GM23338 (cell line): ENCODE measurements around the gene MRPL32. TPM values are rescaled to one million over a fixed set of nuclear protein-coding genes. Genes with fewer than 3 reads are reported as not detected.

Source experiments
- ATAC-seq: fragments of 200-7000 bp; cut with Tn5 transposase; 3 replicates; pipeline ENCODE4 v1.9.1; 2020
- DNase-seq: peaks from one replicate; pipeline ENCODE4 v3.0.0-alpha.2; 2015; ENCODE audit warnings: low spot score
- H2AFZ ChIP-seq: fragments of 200-600 bp; sonication (generic); 2 replicates; pipeline ENCODE4 v1.8.0; 2016; ENCODE audit warnings: antibody characterized with exemption, mild to moderate bottlenecking, moderate library complexity
- H3F3A ChIP-seq: fragments of 200-600 bp; sonication (generic); replicated peaks from 2 replicates; pipeline ENCODE4 v1.8.0; 2017; ENCODE audit warnings: antibody characterized with exemption, mixed run types, low read depth
- H3K27ac ChIP-seq: fragments of 200-600 bp; sonication (generic); 2 replicates; pipeline ENCODE4 v1.6.1; 2016; ENCODE audit warnings: low read depth
- H3K27me3 ChIP-seq: fragments of 200-600 bp; sonication (generic); 2 replicates; pipeline ENCODE4 v1.8.0; 2016; ENCODE audit warnings: mild to moderate bottlenecking, mixed run types, moderate library complexity; ENCODE audit not compliant: insufficient read depth
- H3K36me3 ChIP-seq: fragments of 200-600 bp; sonication (generic); 2 replicates; pipeline ENCODE4 v1.8.0; 2016; ENCODE audit warnings: mild to moderate bottlenecking; ENCODE audit not compliant: insufficient read depth
- H3K4me1 ChIP-seq: fragments of 200-600 bp; sonication (generic); 2 replicates; pipeline ENCODE4 v1.8.0; 2016; ENCODE audit warnings: mild to moderate bottlenecking, moderate library complexity; ENCODE audit not compliant: insufficient read depth
- H3K4me2 ChIP-seq: fragments of 200-600 bp; sonication (generic); 2 replicates; pipeline ENCODE4 v1.7.1; 2017; ENCODE audit warnings: mixed run types
- H3K4me3 ChIP-seq: fragments of 200-600 bp; sonication (generic); 2 replicates; pipeline ENCODE4 v1.6.1; 2016; ENCODE audit warnings: mixed run types
- H3K79me2 ChIP-seq: fragments of 200-600 bp; sonication (generic); replicated peaks from 2 replicates; pipeline ENCODE4 v1.8.0; 2017; ENCODE audit warnings: mild to moderate bottlenecking; ENCODE audit not compliant: insufficient read depth
- H3K9me2 ChIP-seq: fragments of 200-600 bp; sonication (generic); 2 replicates; pipeline ENCODE4 v1.8.0; 2017; ENCODE audit not compliant: insufficient read depth
- H4K20me1 ChIP-seq: fragments of 200-600 bp; sonication (generic); replicated peaks from 2 replicates; pipeline ENCODE4 v1.8.0; 2017; ENCODE audit warnings: mild to moderate bottlenecking; ENCODE audit not compliant: insufficient read depth
- H3K27ac Mint-ChIP-seq: 2 replicates; pipeline ENCODE4 v1.8.0; 2020; ENCODE audit warnings: inconsistent platforms, mild to moderate bottlenecking, moderate library complexity, mixed read lengths
- H3K27me3 Mint-ChIP-seq: 3 replicates; pipeline ENCODE4 v1.8.0; 2022; ENCODE audit warnings: low read depth, mild to moderate bottlenecking, moderate library complexity, mixed read lengths, inconsistent platforms; ENCODE audit not compliant: insufficient read depth, poor library complexity
- H3K36me3 Mint-ChIP-seq: 3 replicates; pipeline ENCODE4 v1.8.0; 2021; ENCODE audit warnings: low read depth, mild to moderate bottlenecking, inconsistent platforms, moderate library complexity, mixed read lengths
- H3K4me1 Mint-ChIP-seq: 3 replicates; pipeline ENCODE4 v1.8.0; 2020; ENCODE audit warnings: mild to moderate bottlenecking, inconsistent platforms, mixed read lengths
- H3K4me3 Mint-ChIP-seq: 3 replicates; pipeline ENCODE4 v1.8.0; 2021; ENCODE audit warnings: moderate library complexity, mild to moderate bottlenecking, inconsistent platforms, mixed read lengths
- H3K9me3 Mint-ChIP-seq: 3 replicates; pipeline ENCODE4 v1.8.0; 2020; ENCODE audit warnings: moderate library complexity, mild to moderate bottlenecking, inconsistent platforms, mixed read lengths
- CREB1 ChIP-seq: fragments of 250-450 bp; sonication (Bioruptor Pico); IDR thresholded peaks from 2 replicates; pipeline ENCODE4 v1.5.0; 2020; ENCODE audit warnings: low read depth, mild to moderate bottlenecking, moderate library complexity
- CTCF ChIP-seq, 2 experiments: fragments of 200-600 bp in 1 of 2; sonication (generic) in 1 of 2; conservative IDR thresholded peaks; 2 replicates each; pipeline versions ENCODE4 v1.5.1 to v1.6.1; 2016 to 2017; ENCODE audit warnings: antibody characterized with exemption in 2 of 2, low read depth in 2 of 2, mild to moderate bottlenecking in 2 of 2, moderate library complexity in 1 of 2
- EZH2 ChIP-seq: fragments of 200-600 bp; sonication (generic); IDR thresholded peaks from one replicate; pipeline ENCODE4 v1.8.0; 2017; ENCODE audit warnings: antibody characterized with exemption, mild to moderate bottlenecking, low read depth; ENCODE audit not compliant: unreplicated experiment
- JUNB ChIP-seq: IDR thresholded peaks from one replicate; pipeline ENCODE4 v1.6.1; 2016; ENCODE audit warnings: antibody characterized with exemption; ENCODE audit not compliant: unreplicated experiment
- NANOG ChIP-seq: IDR thresholded peaks from 2 replicates; pipeline ENCODE4 v1.6.1; 2016; ENCODE audit warnings: antibody characterized with exemption, borderline replicate concordance
- POLR2AphosphoS5 ChIP-seq: IDR thresholded peaks from 2 replicates; pipeline ENCODE4 v1.6.1; 2016; ENCODE audit warnings: antibody characterized with exemption, low read depth
- REST ChIP-seq: IDR thresholded peaks from one replicate; pipeline ENCODE4 v1.6.1; 2018; ENCODE audit warnings: antibody characterized with exemption; ENCODE audit not compliant: unreplicated experiment
- STAT1 ChIP-seq: IDR thresholded peaks from one replicate; pipeline ENCODE4 v1.6.1; 2016; ENCODE audit warnings: antibody characterized with exemption; ENCODE audit not compliant: unreplicated experiment
- ZNF462 ChIP-seq: fragments of 250-450 bp; sonication (Bioruptor Pico); IDR thresholded peaks from 2 replicates; pipeline ENCODE4 v1.5.0; 2020; ENCODE audit warnings: mild to moderate bottlenecking, moderate library complexity
- polyA plus RNA-seq: library from polyadenylated mRNA; unstranded; fragments of >200 nt; fragmentation: Nextera tagmentation; extraction: Ambion mirVana; gene quantifications from 2 replicates; pipeline ENCODE4 v1.2.1, GENCODE V29; 2016
- total RNA-seq: library from RNA; depleted of rRNA; stranded (reverse); fragments of >200 nt; shearing (Covaris generic); gene quantifications from 2 replicates; pipeline ENCODE4 v1.2.3, GENCODE V29; 2014

Gene MRPL32
- total and polyA plus RNA-seq, 2 experiments from 2014 or later: 93.4 to 303 TPM

GRCh38 chr7:42924223-42924838, 7.8 kb upstream of the MRPL32 start (continued):
- no peak for TF ChIP-seq REST

- DNase-seq (no peak), ATAC-seq (no peak)
- peaks cover 67% of the 10 kb centered on the region for H3K79me2 ChIP-seq
- no peaks in the 10 kb centered on the region for H3K9me2 ChIP-seq
- H3K27me3 ChIP-seq: no peaks in the 10 kb centered on the region
- H3K4me2 ChIP-seq: no peak overlapping the region
- H3K27ac Mint-ChIP-seq: no peak overlapping the region
- H3K36me3 Mint-ChIP-seq: peaks cover 68% of the 10 kb centered on the region
- H3K4me3 Mint-ChIP-seq: no peak overlapping the region
- H3K27me3 Mint-ChIP-seq: peaks cover 2% of the 10 kb centered on the region
- H3K9me3 Mint-ChIP-seq: no peaks in the 10 kb centered on the region
- peaks cover 58% of the 10 kb centered on the region for H4K20me1 ChIP-seq
- H3K4me1 Mint-ChIP-seq: peaks cover 14% of the 10 kb centered on the region; the same call in 2 of the 3 replicates
- H2AFZ ChIP-seq: no peak overlapping the region
- H3K4me3 ChIP-seq: no peak overlapping the region
- peaks cover 5% of the 10 kb centered on the region for H3K4me1 ChIP-seq
- H3K27ac ChIP-seq: 0 out of 2 replicates have a peak overlapping the region, but pooled peaks have one; percentile 41
- peaks cover 64% of the 10 kb centered on the region for H3K36me3 ChIP-seq
- no peaks in the 10 kb centered on the region for H3F3A ChIP-seq
- TF ChIP-seq JUNB: no peak
- no peak for TF ChIP-seq ZNF462
- no peak for TF ChIP-seq REST
- TF ChIP-seq STAT1: no peak
- TF ChIP-seq EZH2: no peak
- TF ChIP-seq CREB1: no peak
- TF ChIP-seq NANOG: no peak
- no peak for TF ChIP-seq CTCF (conservative IDR thresholded peaks at IDR 0.05; ENCODE audit: low read depth in 2 of 2)
- TF ChIP-seq POLR2AphosphoS5: no peak
Measured at GRCh38 chr7:42925630-42926029, 6.5 kb upstream of the MRPL32 start.
